CD4-positive, alpha-beta T cell (primary cell): ENCODE measurements around the gene GAREM1. TPM values are rescaled to one million over a fixed set of nuclear protein-coding genes. Genes with fewer than 3 reads are reported as not detected.

Source experiments
- ATAC-seq: fragments of 200-7000 bp; cut with Tn5 transposase; one replicate; pipeline ENCODE4 v1.10.0; 2022; ENCODE audit warnings: mild to moderate bottlenecking; ENCODE audit not compliant: poor library complexity
- CTCF ChIA-PET: fragments of 350-600 bp; sonication (Branson Sonifier 250); formaldehyde crosslinking; loops from one replicate; lab custom pipeline; 2021; ENCODE audit warnings: antibody characterized with exemption, inconsistent platforms; lab: Charles Lee
- POLR2A ChIA-PET: fragments of 350-600 bp; sonication (Branson Sonifier 250); formaldehyde crosslinking; loops from one replicate; lab custom pipeline; 2021; ENCODE audit warnings: antibody characterized with exemption, inconsistent platforms; lab: Charles Lee
- DNase-seq, 14 experiments: peaks; one replicate each; pipeline ENCODE4 v3.0.0-alpha.2; 2013 to 2020; ENCODE audit warnings: mixed read lengths in 2 of 14
- H3K27ac ChIP-seq, 2 donors: one replicate each; pipeline versions ENCODE4 v1.5.1 to v1.7.0; 2013; ENCODE audit warnings: low read length in 2 of 2, low read depth in 1 of 2, mild to moderate bottlenecking in 1 of 2
- H3K27me3 ChIP-seq, 2 experiments: 1 replicate in 1 of 2; 2 replicates in 1 of 2; pipeline versions ENCODE4 v1.6.1 to v1.7.0; 2013; ENCODE audit warnings: low read length in 2 of 2, control low read depth in 1 of 2, mild to moderate bottlenecking in 1 of 2, moderate library complexity in 1 of 2; ENCODE audit not compliant: insufficient read depth in 2 of 2, control insufficient read depth in 1 of 2
- H3K36me3 ChIP-seq: one replicate; pipeline ENCODE4 v1.6.1; 2013; ENCODE audit warnings: low read length, control low read depth; ENCODE audit not compliant: insufficient read depth
- H3K4me1 ChIP-seq: one replicate; pipeline ENCODE4 v1.6.1; 2013; ENCODE audit warnings: low read length, control low read depth; ENCODE audit not compliant: insufficient read depth
- H3K4me3 ChIP-seq: one replicate; pipeline ENCODE4 v1.5.1; 2013; ENCODE audit warnings: mild to moderate bottlenecking, low read length, moderate library complexity
- H3K9me3 ChIP-seq, 2 experiments: 1 replicate in 1 of 2; 2 replicates in 1 of 2; pipeline versions ENCODE4 v1.6.1 to v1.7.0; 2013; ENCODE audit warnings: low read length in 2 of 2, mild to moderate bottlenecking in 2 of 2, control low read depth in 1 of 2, moderate library complexity in 1 of 2; ENCODE audit not compliant: control insufficient read depth in 1 of 2, insufficient read depth in 1 of 2
- H3K27ac Mint-ChIP-seq: one replicate; pipeline ENCODE4 v1.8.0; 2020; ENCODE audit warnings: mixed read lengths
- H3K27me3 Mint-ChIP-seq: one replicate; pipeline ENCODE4 v1.8.0; 2021; ENCODE audit warnings: mixed read lengths
- H3K36me3 Mint-ChIP-seq: one replicate; pipeline ENCODE4 v1.8.0; 2021; ENCODE audit warnings: low read depth, mixed read lengths
- H3K4me1 Mint-ChIP-seq: one replicate; pipeline ENCODE4 v1.8.0; 2021; ENCODE audit warnings: low read depth, mixed read lengths
- H3K4me3 Mint-ChIP-seq: one replicate; pipeline ENCODE4 v1.8.0; 2020; ENCODE audit warnings: mild to moderate bottlenecking, mixed read lengths
- H3K9me3 Mint-ChIP-seq: one replicate; pipeline ENCODE4 v1.8.0; 2020; ENCODE audit warnings: mixed read lengths
- intact Hi-C, 2 experiments: fragments of 100-400 bp; cut with DNase I in 1 of 2; cut with micrococcal nuclease in 1 of 2; formaldehyde crosslinking; loops; one replicate each; pipeline versions ENCODE4 v1.15.1 to v1.9.0; 2023 to 2025; cut with DNase I, micrococcal nuclease
- total RNA-seq, 174 experiments: library from RNA in 2 of 174; stranded (reverse) in 2 of 174; gene quantifications; one replicate each; pipeline ENCODE4 v1.2.3 and lab custom pipeline; 2021 to 2026
- TF ChIP-seq, protein P1 (sequence below): fragments of 200-600 bp; IDR thresholded peaks from one replicate; pipeline ENCODE4 v1.8.0; 2022; ENCODE audit warnings: antibody characterized with exemption, mild to moderate bottlenecking

Gene GAREM1
- total RNA-seq, 2 experiments from 2014 or later, result 0.14 to 0.34 TPM

DNA sequence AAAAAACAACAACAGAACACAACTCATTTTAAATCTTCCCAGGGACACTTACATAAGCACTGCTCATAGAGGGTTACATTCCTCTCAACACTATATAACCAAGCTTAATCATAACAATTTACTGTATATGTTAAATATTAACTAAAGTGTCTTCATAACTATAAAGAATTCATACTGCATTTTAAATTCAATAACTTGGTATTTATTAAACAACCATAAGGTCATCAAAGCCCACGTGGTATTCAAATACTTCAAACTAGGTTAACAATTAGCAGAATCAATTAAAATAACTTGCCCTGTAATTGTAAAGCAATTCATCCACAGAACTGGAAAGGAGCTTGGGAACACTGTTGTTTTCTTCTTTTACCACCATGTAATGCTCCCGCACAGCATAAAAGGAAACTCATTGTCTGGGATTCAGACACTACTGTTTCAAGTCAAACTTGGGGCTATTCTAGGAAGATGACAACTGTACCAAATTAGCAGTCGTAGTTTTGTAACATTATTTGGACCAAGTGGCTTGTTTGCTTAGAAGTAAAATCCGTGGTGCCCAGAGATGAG is 10.4 kb downstream of the GAREM1 start:
- H3K4me1 Mint-ChIP-seq, result no peaks in the 10 kb centered on the region
- ATAC-seq, result no peak
- peaks cover 79% of the 10 kb centered on the region for H3K27me3 Mint-ChIP-seq

DNA sequence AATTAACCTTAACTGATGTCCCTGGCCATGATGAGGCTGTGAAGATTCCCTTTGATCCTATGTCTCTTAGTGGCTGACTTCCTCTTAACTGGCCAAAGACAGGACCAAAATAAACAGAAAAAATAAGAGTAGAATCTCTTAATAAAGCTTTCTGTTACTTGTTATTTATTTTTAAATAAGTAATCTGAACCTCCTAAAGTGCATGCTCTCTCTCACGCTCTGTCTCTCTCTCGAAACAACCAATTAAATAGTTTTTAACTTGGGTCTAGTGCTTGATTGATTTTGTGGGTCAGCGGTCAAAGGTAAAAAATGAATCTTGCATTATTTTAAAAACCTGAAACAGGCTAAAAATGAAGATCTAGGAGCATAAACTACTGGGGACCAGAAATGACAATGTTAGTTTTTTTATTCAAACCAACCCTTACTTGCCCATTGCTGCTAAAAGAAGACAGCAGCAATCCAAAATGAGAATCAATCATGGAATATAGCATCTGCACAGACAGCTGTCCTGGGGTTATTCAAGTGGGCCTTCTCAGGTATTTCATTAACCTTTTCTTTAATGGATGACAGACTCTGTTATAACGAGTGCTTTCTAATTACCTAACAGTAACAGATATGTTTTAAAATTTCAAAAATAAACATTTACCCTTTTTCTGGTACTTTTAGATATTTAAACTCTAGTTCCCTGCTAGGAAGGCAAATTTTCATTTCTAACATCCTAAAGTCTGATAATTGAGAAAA is 11.2 kb downstream of the GAREM1 start:
- DNase-seq (no peak), ATAC-seq (no peak)
- H3K4me1 ChIP-seq, result no peaks in the 10 kb centered on the region
- H3K4me1 Mint-ChIP-seq, result no peaks in the 10 kb centered on the region
- no peak overlapping the region for H3K27ac ChIP-seq
- no peaks in the 10 kb centered on the region for H3K36me3 Mint-ChIP-seq
- H3K27me3 ChIP-seq, result peaks cover 0 to 24% of the 10 kb centered on the region in 2 experiments
- no peak overlapping the region for H3K4me3 ChIP-seq
- TF ChIP-seq, protein P1, sequence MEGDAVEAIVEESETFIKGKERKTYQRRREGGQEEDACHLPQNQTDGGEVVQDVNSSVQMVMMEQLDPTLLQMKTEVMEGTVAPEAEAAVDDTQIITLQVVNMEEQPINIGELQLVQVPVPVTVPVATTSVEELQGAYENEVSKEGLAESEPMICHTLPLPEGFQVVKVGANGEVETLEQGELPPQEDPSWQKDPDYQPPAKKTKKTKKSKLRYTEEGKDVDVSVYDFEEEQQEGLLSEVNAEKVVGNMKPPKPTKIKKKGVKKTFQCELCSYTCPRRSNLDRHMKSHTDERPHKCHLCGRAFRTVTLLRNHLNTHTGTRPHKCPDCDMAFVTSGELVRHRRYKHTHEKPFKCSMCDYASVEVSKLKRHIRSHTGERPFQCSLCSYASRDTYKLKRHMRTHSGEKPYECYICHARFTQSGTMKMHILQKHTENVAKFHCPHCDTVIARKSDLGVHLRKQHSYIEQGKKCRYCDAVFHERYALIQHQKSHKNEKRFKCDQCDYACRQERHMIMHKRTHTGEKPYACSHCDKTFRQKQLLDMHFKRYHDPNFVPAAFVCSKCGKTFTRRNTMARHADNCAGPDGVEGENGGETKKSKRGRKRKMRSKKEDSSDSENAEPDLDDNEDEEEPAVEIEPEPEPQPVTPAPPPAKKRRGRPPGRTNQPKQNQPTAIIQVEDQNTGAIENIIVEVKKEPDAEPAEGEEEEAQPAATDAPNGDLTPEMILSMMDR, result no peak
- H3K9me3 Mint-ChIP-seq, result no peaks in the 10 kb centered on the region
- H3K27me3 Mint-ChIP-seq, result peaks cover 79% of the 10 kb centered on the region
- no peaks in the 10 kb centered on the region for H3K9me3 ChIP-seq
- CTCF ChIA-PET, result no interaction called here
- POLR2A ChIA-PET, result no interaction called here
- H3K36me3 ChIP-seq, result no peaks in the 10 kb centered on the region
- H3K4me3 Mint-ChIP-seq, result no peak overlapping the region
- intact Hi-C loops, result no loop called here
- H3K27ac Mint-ChIP-seq, result no peak overlapping the region

More for the DNA sequence above, 10.4 kb downstream of the GAREM1 start:
- intact Hi-C loops, result no loop called here
- peaks cover 0 to 24% of the 10 kb centered on the region in 2 experiments for H3K27me3 ChIP-seq
- H3K4me3 ChIP-seq, result no peak overlapping the region
- H3K27ac ChIP-seq, result no peak overlapping the region
- no peak overlapping the region for H3K27ac Mint-ChIP-seq
- no peaks in the 10 kb centered on the region for H3K9me3 ChIP-seq
- no peaks in the 10 kb centered on the region for H3K36me3 Mint-ChIP-seq
- ChIA-PET POLR2A (no interaction called here), CTCF (no interaction called here)
- no peaks in the 10 kb centered on the region for H3K9me3 Mint-ChIP-seq
- no peaks in the 10 kb centered on the region for H3K4me1 ChIP-seq
- TF ChIP-seq, protein P1, result no peak
- no peak overlapping the region for H3K4me3 Mint-ChIP-seq
- no peaks in the 10 kb centered on the region for H3K36me3 ChIP-seq
- no peak for DNase-seq

DNA sequence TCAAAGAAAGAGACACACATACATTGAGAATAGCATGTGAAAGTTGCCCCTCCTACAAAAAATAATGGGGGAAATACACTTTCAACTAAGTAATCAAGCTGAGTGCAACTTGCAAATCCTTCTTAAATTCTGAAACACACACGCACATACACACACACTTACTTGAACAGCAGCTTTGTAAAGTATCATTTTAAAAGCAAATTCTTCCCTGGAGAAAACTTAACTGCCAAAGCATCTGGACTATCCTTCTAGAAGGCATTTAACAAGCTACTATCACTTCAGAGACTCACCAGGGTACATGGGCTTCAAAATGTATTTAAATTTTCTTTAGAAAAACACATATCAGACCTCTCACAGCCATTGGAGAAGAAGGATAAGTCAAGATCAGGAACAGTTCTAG is 15.3 kb downstream of the GAREM1 start:
- Mint-ChIP-seq H3K4me1 (no peaks in the 10 kb centered on the region), H3K27me3 (peaks cover 85% of the 10 kb centered on the region), H3K4me3 (no peak overlapping the region), H3K9me3 (no peaks in the 10 kb centered on the region), H3K27ac (no peak overlapping the region), H3K36me3 (no peaks in the 10 kb centered on the region)
- no peaks in the 10 kb centered on the region for H3K4me1 ChIP-seq
- no peaks in the 10 kb centered on the region for H3K36me3 ChIP-seq
- TF ChIP-seq, protein P1, result no peak
- H3K4me3 ChIP-seq, result no peak overlapping the region
- ATAC-seq (no peak), DNase-seq (no peak)
- ChIA-PET POLR2A (no interaction called here), CTCF (interaction anchor here (0.5 kb wide), 1 partner anchor 520 kb away, joined by 3 read pairs; no protein-coding TSS in a partner anchor)
- intact Hi-C loops, result no loop called here
- no peak overlapping the region for H3K27ac ChIP-seq
- peaks cover 0 to 20% of the 10 kb centered on the region in 2 experiments for H3K27me3 ChIP-seq
- no peaks in the 10 kb centered on the region for H3K9me3 ChIP-seq
